Smooth muscle cell of the brain vasculature (primary cell): Measurements from ENCODE around the gene RIOK1.
A peak's percentile ranks its signal among the peaks of the same experiment; 100 is the strongest.
"Not testable (repeated sequence)": the region's sequence is repeated elsewhere in the genome, so short reads cannot be mapped to it uniquely, and the experiment has no call there.

Experiments used
- DNase-seq: peaks from one replicate; pipeline ENCODE4 v3.0.0-alpha.2; 2012; ENCODE audit warnings: low read depth, low spot score

RIOK1 gene

GRCh38 chr6:7389451-7390225 is at the start of gene RIOK1, which contains the start of gene CAGE1:
TSS of gene RIOK1 (plus strand) at chr6:7389808. CDS start at chr6:7390003, 195 bp downstream.
TSS of gene CAGE1 (minus strand) at chr6:7389742. CDS start at chr6:7387173, 2,569 bp downstream.
- peak; percentile 87 for DNase-seq

- DNase-seq, result no peak
Observed at GRCh38 chr6:7341271-7341670, 48.3 kb upstream of the RIOK1 start.

DNA sequence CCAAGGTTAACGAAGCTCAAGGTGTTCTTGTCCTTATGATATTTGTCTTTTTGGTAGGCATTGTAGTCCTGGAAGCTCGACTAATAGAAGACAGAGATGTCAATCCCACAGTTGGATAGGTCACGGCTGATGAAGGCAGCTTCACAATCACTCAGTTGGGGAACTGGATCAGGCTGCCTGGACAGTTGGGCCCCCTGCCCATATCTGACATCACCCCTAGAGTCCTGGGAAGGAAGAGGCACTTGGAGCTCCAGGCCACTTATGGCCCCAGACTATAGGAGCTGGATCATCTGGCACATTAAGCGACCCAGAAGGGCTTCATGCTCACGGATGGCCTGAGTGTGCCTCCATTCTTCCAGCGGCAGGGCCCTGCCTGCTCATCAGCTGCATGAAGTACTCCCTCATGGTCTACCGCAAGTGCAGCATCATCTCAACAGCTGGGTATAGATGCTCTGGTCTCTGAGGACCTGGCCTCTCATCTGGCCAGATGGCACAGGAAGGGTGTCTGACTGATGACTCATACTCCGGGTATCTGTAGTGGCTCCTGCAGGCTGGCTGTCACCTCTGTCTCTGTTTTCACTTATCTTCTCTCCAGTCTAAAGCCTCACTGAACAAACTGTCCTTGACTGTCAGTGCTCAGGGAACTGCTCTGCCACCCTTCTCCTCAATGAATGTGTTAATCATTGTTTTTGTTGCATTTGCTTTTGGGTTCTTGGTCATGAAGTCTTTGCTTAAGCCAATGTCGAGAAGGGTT is 47.4 kb upstream of the RIOK1 start:
- no peak for DNase-seq

DNA sequence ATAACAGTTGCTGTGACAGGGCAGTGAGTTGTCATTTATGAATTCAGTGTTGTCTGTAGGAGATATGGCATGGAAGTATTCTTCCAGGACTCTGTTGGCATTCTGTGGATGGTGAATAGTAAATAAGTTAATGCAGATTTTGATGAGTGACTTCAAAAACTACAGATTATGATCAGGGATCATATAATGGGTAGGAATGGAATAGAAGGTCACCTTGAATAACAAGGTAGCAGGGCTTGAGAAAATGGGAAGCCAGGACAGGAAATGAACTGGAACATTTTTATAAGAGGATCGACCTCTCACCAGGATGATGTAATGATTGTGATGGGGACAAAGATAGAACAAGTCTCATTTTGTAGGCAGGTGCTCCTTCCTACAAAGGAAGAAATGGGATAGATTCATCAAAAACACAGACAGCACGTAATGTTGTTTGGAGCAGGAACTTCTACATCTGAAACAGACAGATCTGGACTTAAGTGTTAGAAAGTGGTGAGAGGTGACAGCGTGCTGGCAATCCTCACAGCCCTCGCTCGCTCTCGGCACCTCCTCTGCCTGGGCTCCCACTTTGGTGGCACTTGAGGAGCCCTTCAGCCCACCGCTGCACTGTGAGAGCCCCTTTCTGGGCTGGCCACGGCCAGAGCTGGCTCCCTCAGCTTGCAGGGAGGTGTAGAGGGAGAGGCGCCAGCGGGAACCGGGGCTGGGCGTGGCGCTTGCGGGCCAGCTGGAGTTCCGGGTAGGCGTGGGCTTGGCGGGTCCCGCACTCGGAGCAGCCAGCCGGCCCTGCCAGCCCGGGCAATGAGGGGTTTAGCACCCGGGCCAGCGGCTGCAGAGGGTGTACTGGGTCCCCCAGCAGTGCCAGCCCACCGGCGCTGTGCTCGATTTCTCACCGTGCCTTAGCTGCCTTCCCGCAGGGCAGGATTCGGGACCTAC is 45.8 kb upstream of the RIOK1 start:
- DNase-seq, result no peak

DNA sequence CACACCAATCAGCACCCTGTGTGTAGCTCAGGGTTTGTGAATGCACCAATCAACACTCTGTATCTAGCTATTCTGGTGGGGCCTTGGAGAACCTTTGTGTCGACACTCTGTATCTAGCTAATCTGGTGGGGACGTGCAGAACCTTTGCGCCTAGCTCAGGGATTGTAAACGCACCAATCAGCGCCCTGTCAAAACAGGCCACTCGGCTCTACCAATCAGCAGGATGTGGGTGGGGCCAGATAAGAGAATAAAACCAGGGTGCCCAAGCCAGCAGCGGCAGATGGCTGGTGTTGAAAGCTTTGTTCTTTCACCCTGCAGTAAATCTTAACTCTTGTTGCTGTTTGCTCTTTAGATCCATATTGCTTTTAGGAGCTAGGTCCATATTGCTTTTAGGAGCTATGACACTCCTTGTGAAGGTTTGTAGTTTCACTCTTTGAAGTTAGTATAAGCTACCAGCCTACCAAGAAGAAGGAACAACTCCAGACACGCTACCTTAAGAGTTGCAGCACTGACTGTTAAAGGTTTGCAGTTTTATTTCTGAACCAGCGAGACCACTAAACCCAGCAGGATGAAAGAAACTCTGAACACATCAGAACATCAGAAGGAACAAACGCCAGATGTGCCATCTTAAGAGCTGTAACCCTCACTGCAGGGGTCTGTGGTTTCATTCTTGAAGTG is 44.7 kb upstream of the RIOK1 start:
- peak; percentile 67 for DNase-seq

DNA sequence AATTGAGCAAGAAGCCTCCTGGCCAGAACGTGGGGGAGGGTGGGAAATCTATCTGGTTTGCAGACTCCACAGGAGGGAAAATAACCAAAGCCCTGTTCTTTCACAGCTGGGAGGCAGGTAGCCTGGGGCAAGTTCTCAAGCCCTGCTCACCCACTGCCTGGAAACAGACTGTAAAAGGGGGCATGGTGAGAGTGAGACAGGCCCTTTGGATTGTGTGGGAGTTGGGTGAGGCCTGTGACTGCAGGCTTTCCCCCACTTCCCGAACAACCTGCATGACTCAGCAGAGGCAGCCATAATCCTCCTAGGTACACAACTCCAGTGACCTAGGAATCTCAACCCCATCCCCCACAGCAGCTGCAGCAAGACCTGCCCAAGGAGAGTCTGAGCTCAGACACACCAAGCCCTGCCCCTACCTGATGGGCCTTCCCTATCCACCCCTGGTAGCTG is 42.0 kb upstream of the RIOK1 start:
- DNase-seq, result peak; percentile 33

DNA sequence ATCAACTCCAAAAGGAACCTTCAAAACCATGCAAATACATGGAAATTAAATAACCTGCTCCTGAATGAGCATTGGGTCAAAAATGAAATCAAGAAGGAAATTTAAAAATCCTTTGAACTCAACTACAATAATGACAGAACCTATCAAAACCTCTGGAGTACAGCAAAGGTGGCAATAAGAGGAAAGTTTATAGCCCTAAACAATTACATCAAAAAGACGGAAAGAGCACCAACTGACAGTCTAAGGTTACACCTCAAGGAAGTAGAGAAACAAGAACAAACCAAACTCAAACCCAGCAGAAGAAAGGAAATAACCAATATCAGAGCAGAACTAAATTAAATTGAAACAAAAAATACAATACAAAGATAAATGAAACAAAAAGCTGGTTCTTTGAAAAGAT is 39.0 kb upstream of the RIOK1 start:
- not testable (repeated sequence) for DNase-seq

DNA sequence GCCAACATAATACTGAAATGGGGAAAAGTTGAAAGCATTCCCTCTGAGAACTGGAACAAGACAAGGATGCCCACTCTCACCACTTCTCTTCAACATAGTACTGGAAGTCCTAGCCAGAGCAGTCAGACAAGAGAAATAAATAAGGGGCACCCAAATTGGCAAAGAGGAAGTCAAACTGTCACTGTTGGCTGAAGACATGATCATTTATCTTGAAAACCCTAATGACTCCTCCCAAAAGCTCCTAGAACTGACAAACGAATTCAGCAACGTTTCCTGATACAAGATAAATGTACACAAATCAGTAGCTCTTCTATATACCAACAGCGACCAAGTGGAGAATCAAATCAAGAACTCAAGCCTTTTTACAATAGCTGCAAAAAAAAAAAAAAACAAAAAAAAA is 37.7 kb upstream of the RIOK1 start:
- not testable (repeated sequence) for DNase-seq

- no peak for DNase-seq
Observed at GRCh38 chr6:7367408-7367807, 22.2 kb upstream of the RIOK1 start.

- no peak for DNase-seq
Observed at GRCh38 chr6:7373739-7374138, 15.9 kb upstream of the RIOK1 start.

- DNase-seq, result no peak
Observed at GRCh38 chr6:7377961-7378360, 11.6 kb upstream of the RIOK1 start.

DNA sequence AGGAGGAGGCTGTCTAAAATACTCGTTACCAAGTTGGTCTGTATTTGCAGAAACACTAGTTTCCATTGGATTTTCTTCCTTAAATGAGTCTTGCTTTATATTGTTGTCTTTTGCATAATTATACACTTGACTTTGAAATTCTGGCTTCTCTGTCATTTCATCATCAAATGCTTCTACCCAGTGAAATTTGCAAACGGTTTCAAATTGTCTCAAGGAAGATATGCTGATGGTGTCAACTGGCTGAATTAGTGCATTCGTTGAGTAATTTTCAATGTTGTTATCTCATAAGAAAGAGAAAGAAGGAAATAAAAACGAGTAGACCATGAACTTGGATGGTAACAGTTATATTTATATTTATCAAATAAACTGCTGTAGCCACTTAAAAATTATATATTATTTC is 10.9 kb upstream of the RIOK1 start:
- DNase-seq, result no peak

DNA sequence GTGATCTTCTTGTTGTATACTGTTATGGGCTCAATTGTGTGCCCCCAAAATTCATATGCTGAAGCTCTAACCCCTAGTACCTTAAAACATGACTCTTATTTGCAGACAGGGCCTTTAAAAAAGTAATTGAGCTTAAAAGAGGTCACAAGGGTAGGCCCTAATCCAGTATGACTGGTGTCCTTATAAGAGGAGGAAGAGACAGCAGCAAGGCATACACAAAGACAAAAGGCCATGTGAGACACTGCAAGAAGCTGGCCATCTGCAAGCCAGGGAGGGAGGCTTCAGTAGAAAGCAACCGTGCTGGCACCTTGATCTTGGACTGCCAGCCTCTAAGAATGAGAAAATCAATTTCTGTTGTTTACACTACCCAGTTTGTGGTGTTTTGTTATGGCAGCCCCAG is 8.5 kb upstream of the RIOK1 start:
- DNase-seq, result no peak

- DNase-seq, result no peak
Observed at GRCh38 chr6:7389162-7389450, 502 bp upstream of the RIOK1 start.

DNA sequence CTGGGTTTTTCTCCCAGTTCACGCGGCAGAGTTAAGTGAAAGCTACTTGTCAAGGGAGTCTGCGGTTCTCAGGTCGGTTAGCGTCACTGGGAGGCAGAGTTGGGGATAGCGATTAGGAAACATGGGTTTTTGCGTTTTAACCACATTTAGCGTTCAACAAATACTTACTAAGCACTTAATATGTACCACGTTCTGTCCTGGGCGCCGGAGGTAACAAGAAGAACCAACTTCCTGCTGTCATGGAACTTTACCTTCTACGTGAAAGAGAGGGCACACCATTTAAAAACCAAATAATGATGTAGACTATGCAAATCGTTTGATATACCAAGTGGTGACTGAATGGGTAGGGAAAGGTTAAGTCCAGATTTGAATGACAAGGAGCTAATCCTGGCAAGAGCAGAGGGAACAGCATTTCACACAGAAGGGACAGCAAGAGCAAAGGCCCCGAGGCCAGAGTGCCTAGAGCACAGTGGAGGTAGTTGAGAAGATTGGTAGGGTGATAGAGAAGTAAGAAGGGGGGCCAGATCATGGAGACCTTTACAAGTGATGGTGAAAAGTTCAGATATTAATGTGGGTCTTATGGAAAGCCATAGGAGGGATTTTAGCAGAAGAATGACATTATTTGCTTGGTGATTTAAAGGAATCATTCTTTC is 744 bp downstream of the RIOK1 start:
- no peak for DNase-seq

- no peak for DNase-seq
Observed at GRCh38 chr6:7391151-7391550, 1.5 kb downstream of the RIOK1 start.

- DNase-seq, result no peak
Observed at GRCh38 chr6:7392402-7392801, 2.8 kb downstream of the RIOK1 start.

DNA sequence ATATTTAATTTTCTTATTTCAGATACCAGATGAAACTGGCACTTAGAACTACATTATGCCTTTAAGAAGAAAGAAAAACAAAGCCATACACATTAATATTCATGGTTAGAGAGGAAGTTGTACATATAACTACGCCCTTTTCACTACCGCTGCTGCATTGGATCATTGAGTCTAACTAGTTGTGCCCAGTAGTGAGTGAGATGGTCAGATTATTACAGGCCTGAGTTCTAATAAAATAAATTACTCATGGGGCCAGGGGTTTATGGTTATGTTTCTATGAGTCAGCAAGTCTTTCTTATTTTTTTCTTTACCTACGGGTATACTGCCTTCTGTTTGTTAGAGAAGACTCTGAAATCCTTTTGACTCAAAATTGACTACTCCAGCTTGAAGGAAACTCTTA is 11.5 kb downstream of the RIOK1 start:
- no peak for DNase-seq

GRCh38 chr6:7402716-7403115 is 13.1 kb downstream of the RIOK1 start:
- no peak for DNase-seq

- DNase-seq, result no peak
Observed at GRCh38 chr6:7404546-7404945, 14.9 kb downstream of the RIOK1 start.

DNA sequence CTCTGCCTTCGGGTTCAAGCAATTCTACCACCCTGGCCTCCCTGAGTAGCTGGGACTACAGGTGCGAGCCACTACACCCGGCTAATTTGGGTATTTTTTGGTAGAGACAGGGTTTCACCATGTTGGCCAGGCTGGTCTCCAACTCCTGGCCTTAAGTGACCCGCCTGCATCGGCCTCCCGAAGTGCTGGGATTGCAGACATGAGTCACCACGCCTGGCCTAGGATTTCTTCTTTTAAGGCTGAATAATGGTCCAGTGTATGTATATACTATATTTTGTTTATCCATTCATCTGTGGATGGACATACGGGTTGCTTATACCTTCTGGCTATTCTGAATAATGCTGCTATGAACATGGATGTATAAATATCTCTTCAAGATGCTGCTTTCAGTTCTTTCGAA is 17.1 kb downstream of the RIOK1 start:
- DNase-seq, result no peak
